ENCODE data around the gene RAC3. TPM values are rescaled to one million over a fixed set of nuclear protein-coding genes. Genes with fewer than 3 reads are reported as not detected.

Gene RAC3
- total RNA-seq, 4 donors from 2014 or later = 4.9 to 10.4 (median 7.0) TPM

- H3K4me3 ChIP-seq = no peak overlapping the region
- H3K27ac ChIP-seq = no peak overlapping the region
- H3K27me3 ChIP-seq = no peaks in the 10 kb centered on the region
- TF ChIP-seq CTCF (IDR thresholded peaks at IDR 0.05) (no peak), POLR2A (IDR thresholded peaks at IDR 0.05) (no peak)
- peaks cover 0 to 11% (median 0%) of the 10 kb centered on the region in 3 donors for H3K4me1 ChIP-seq
- intact Hi-C loops (cut with DNase I) = no loop called here
- no peak for DNase-seq
- H3K36me3 ChIP-seq = peaks cover 33 to 64% (median 41%) of the 10 kb centered on the region in 3 donors
- 91 to 93% methylated on average over 10 to 11 of the region's 18 CpGs for WGBS, 2 donors
- H3K9me3 ChIP-seq = no peaks in the 10 kb centered on the region
These were observed 47.0 kb downstream of the RAC3 start for GRCh38 chr17:82078433-82078832.

DNA sequence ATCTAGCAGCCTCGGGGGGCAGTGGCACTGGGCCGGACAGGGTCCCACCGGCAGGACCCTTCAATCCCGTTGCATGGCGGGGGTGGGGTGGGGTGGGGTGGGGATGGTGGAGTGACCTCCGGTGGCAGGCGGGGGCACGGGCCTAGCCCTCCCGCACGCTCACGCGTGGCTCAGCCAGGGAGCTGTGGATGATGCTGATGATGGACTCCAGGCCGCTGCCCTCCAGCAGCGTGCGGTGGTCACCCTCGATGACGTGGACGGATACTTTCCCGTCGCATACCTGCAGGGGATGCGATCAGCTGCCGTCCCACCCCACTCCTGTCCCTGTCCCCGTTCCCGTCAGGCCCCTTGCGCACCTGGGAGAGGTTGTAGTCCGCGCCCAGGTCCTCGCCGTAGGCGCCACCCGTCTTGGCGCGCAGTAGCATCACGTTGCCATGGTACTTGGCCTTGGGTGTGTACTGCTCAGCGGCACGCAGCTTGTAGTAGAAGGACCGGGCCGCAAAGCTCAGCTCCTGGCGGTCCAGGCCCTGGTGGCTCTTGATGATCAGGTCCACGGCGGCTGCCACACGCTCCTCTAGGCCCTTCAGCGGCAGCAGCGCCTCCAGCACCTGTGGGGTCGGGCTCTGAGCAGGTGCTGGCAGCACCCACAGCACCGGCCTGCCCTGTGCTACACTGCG, 47.7 kb downstream of the RAC3 start:
- intact Hi-C loops (cut with DNase I) = no loop called here
- Histone ChIP-seq H3K27ac (no peak overlapping the region), H3K4me3 (no peak overlapping the region), H3K4me1 (peaks cover 0 to 6% (median 0%) of the 10 kb centered on the region in 3 donors), H3K9me3 (no peaks in the 10 kb centered on the region), H3K36me3 (peaks cover 40 to 71% (median 48%) of the 10 kb centered on the region in 3 donors), H3K27me3 (no peaks in the 10 kb centered on the region)
- 75 to 97% methylated on average over 5 to 6 of the region's 47 CpGs for WGBS, 2 donors
- TF ChIP-seq POLR2A (IDR thresholded peaks at IDR 0.05) (no peak), CTCF (IDR thresholded peaks at IDR 0.05) (no peak)
- no peak for DNase-seq

GRCh38 chr17:82080048-82080788, 48.7 kb downstream of the RAC3 start:
- Histone ChIP-seq H3K9me3 (no peaks in the 10 kb centered on the region), H3K36me3 (peaks cover 51 to 82% (median 58%) of the 10 kb centered on the region in 3 donors), H3K27ac (no peak overlapping the region), H3K4me1 (peaks cover 0 to 6% (median 0%) of the 10 kb centered on the region in 3 donors), H3K27me3 (no peaks in the 10 kb centered on the region), H3K4me3 (no peak overlapping the region)
- 89 to 92% methylated on average over 9 to 16 of the region's 36 CpGs for WGBS, 2 donors
- DNase-seq = no peak
- intact Hi-C loops (cut with DNase I) = no loop called here
- no peak for TF ChIP-seq CTCF (IDR thresholded peaks at IDR 0.05)
- no peak for TF ChIP-seq POLR2A (IDR thresholded peaks at IDR 0.05)

GRCh38 chr17:82080789-82081464, 49.4 kb downstream of the RAC3 start:
- H3K4me1 ChIP-seq = peaks cover 0 to 6% (median 0%) of the 10 kb centered on the region in 3 donors
- no peak overlapping the region for H3K4me3 ChIP-seq
- H3K27me3 ChIP-seq = no peaks in the 10 kb centered on the region
- WGBS, 2 donors = 91 to 95% methylated on average over 4 to 10 of the region's 44 CpGs
- no peak overlapping the region for H3K27ac ChIP-seq
- intact Hi-C loops (cut with DNase I) = no loop called here
- peaks cover 58 to 89% (median 64%) of the 10 kb centered on the region in 3 donors for H3K36me3 ChIP-seq
- TF ChIP-seq CTCF (IDR thresholded peaks at IDR 0.05) (no peak), POLR2A (IDR thresholded peaks at IDR 0.05) (no peak)
- no peaks in the 10 kb centered on the region for H3K9me3 ChIP-seq
- no peak for DNase-seq

GRCh38 chr17:82081546-82081945, 50.1 kb downstream of the RAC3 start:
- no CpG with 5 or more reads among the region's 20 CpGs for WGBS, 2 donors
- no peak overlapping the region for H3K27ac ChIP-seq
- DNase-seq = no peak
- peaks cover 0 to 3% (median 0%) of the 10 kb centered on the region in 3 donors for H3K4me1 ChIP-seq
- no peaks in the 10 kb centered on the region for H3K9me3 ChIP-seq
- TF ChIP-seq CTCF (IDR thresholded peaks at IDR 0.05) (no peak), POLR2A (IDR thresholded peaks at IDR 0.05) (no peak)
- no peaks in the 10 kb centered on the region for H3K27me3 ChIP-seq
- no peak overlapping the region for H3K4me3 ChIP-seq
- intact Hi-C loops (cut with DNase I) = no loop called here
- H3K36me3 ChIP-seq = peaks cover 64 to 95% (median 70%) of the 10 kb centered on the region in 3 donors

Data from esophagus squamous epithelium (tissue), 5 donors.